HUES6 (cell line): ENCODE measurements around the gene IRX2.

ENCODE experiments used
- H3K27ac ChIP-seq: 2 replicates; pipeline ENCODE4 v1.7.0; 2013; ENCODE audit warnings: low read depth, mild to moderate bottlenecking, low read length, inconsistent platforms
- H3K27me3 ChIP-seq: 2 replicates; pipeline ENCODE4 v1.6.1; 2013; ENCODE audit warnings: low read length; ENCODE audit not compliant: control insufficient read depth, insufficient read depth
- H3K36me3 ChIP-seq: 2 replicates; pipeline ENCODE4 v1.6.1; 2013; ENCODE audit warnings: low read length; ENCODE audit not compliant: control insufficient read depth, insufficient read depth
- H3K4me1 ChIP-seq: 2 replicates; pipeline ENCODE4 v1.6.1; 2013; ENCODE audit warnings: low read length; ENCODE audit not compliant: control insufficient read depth, insufficient read depth
- H3K4me3 ChIP-seq: 2 replicates; pipeline ENCODE4 v1.5.1; 2013; ENCODE audit warnings: low read depth, low read length
- H3K9ac ChIP-seq: one replicate; pipeline ENCODE4 v1.6.1; 2013; ENCODE audit warnings: mild to moderate bottlenecking, low read length
- H3K9me3 ChIP-seq: 2 replicates; pipeline ENCODE4 v1.6.1; 2013; ENCODE audit warnings: low read depth, low read length; ENCODE audit not compliant: control insufficient read depth, insufficient read depth

Gene IRX2

DNA sequence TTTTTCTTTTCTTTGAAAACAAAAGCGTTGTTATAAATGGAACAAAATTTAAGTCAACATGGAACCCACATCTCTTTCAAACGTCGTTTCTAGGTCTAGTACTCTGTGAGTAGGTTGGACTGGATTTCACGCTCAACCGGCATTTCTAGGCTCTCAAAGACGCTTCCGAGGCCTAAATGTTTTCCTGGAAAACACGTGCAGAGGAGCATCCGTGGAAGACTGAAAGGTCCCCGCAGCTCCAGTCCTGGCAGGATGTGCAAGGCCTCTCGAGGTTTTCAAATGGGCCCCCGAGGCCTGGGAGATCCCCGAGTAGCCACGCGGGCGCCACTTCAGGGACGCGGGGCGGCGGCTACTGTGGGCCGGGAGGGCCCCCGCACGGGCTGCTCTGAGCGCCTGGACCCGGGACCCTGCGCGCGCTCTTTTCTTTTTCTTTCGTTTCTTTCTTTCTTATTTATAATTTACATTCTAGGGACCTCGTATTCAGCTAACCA lies 4.2 kb upstream of the IRX2 start:
- peak overlapping the region; percentile 81 for H3K4me3 ChIP-seq
- H3K4me1 ChIP-seq = peaks cover 32% of the 10 kb centered on the region
- H3K27ac ChIP-seq = peak overlapping the region; percentile 3; the same call in 1 of the 2 replicates

DNA sequence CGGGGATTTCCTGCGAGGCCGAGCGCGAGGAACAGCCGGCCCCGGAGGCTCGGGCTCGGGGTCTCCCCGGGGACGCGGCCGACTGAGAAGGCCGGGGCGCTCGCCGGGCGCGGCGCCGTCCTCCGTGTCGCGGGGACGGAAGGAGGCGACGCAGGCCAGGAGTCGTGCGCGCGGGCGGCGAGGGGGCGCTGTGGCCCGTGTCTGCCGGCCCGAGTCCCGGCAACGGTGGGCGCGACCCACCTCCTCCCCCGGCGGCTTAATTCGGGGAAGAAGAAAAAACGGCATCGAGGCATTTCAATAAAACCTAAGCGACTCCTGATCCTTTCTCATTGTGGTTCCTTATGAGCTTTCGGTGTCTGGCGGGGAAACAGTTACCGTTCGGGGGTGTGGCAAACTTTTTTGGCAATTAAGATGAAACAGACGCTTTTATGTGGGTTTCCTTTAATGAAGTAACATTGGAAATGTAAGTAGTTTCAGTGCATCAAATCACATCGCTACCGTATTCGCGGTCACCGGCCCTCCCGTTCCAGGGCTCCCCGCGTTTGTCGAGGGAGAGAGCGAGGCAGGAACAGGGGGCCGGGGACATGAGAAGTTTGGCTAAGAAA lies 3.7 kb upstream of the IRX2 start:
- Histone ChIP-seq H3K4me1 (peaks cover 32% of the 10 kb centered on the region), H3K9me3 (peaks cover 3% of the 10 kb centered on the region; the same call in 1 of the 2 replicates), H3K9ac (peak overlapping the region; percentile 38), H3K4me3 (peak overlapping the region; percentile 81), H3K27me3 (peaks cover 68% of the 10 kb centered on the region), H3K36me3 (no peaks in the 10 kb centered on the region), H3K27ac (no peak overlapping the region; the same call in 1 of the 2 replicates)

More for the DNA sequence above, 4.2 kb upstream of the IRX2 start:
- Histone ChIP-seq H3K9me3 (peaks cover 3% of the 10 kb centered on the region; the same call in 1 of the 2 replicates), H3K9ac (peak overlapping the region; percentile 38), H3K27me3 (peaks cover 68% of the 10 kb centered on the region), H3K36me3 (no peaks in the 10 kb centered on the region)

DNA sequence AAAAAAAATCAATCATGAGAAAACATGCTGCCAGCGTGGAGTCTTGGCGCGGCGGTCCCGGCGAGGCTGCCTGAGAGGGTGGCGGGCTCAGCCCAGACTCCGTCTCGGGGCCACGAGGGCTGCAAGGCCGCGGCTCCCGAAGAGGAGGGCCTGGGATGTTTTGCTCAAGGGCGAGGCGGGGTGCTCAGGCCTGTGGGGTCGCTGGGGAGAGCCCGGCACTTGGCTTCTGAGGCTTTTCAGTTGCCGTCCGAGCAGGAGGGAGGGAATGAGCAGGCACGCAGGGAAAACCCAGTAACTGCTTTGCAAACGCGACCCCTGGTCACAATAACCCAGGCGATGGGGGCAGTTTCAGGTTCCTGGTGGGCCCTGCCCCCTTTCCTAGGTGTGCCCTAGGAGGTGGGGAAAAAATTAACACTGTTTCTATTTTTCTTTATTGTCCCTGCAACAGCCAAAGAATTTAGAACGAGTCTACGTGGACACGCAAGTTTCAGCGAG lies 3.2 kb upstream of the IRX2 start:
- Histone ChIP-seq H3K4me1 (peaks cover 34% of the 10 kb centered on the region), H3K27me3 (peaks cover 71% of the 10 kb centered on the region), H3K9ac (peak overlapping the region; percentile 32), H3K27ac (no peak overlapping the region), H3K9me3 (peaks cover 3% of the 10 kb centered on the region; the same call in 1 of the 2 replicates), H3K36me3 (peaks cover under 1% of the 10 kb centered on the region; the same call in 1 of the 2 replicates), H3K4me3 (peak overlapping the region; percentile 81)

DNA sequence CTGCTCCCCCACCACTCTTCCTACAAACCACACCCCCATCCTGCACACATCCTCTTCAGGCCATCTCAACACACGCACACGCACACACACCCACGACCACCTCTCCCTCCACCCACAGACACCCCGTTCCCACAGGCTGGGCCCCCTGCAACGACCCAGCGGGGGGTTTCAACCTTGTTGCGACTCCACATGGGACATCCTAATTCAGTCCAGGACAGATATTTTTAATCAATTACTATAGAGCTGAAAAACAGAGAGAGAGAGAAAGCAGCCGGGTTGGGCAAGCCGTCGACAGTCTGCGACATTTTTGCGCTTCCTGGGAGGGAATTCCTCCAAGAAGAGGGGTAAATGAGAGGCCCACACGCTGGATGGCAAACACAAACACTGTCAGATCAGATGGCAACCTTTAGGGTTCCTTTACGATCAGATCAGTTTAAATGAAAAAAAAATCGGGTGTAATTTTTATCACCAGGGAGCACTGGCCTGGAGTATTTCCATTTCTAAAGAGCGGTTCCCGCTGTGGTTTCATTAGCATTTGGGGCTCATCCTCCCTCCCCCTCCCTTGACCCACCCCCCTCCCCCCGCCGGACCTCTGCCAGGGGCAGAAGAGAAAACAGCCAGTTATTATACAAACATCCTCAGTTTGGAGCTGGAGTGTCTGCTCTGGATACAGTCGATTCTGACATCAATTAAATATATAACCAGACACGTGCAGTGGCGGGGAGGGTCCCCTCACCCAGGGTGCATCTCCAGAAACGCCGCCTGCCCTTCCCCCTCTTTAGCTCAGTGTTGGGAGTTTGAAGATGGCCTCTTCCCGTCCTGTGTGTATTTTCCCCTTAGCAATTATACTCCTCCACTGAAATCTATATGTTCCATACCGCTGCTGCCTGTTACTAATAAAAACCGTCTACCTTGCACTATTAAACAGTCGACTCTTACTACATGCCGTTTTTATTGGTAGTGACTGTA lies 2.3 kb upstream of the IRX2 start:
- Histone ChIP-seq H3K4me1 (peaks cover 34% of the 10 kb centered on the region), H3K27me3 (peaks cover 68% of the 10 kb centered on the region), H3K9ac (peak overlapping the region; percentile 44), H3K9me3 (no peaks in the 10 kb centered on the region), H3K4me3 (peak overlapping the region; percentile 81), H3K27ac (no peak overlapping the region), H3K36me3 (peaks cover 9% of the 10 kb centered on the region)

DNA sequence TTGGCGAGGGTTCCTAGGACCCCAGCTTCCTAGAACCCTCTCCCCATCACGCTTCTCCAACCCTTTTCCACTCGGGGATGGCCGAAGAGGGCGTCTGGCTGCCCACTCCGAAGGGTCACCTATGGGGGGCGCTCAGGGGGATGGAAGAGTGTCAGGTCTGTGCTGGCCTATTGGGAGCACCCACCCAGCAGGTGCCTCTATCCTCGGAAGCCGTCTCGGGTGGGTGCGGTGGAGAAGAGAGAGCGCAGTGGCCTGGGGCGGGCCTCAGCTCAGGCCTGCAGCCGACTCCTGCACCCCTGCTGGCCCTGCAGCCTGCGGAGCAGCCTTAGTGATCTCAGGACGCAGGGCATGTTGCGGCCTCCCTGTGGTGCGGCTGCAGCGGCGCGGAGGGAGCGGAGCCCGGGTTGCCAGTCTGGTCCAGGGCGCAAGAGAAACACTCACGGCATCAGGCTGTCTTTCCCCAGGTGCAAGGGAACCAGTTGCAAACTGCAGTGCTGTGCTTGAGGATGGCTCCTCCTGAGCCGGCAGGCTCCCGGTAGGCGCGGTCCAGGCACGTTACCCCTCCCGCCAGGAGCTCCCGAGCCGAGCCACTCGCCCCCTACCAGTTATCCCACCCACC lies 1.5 kb upstream of the IRX2 start:
- peak overlapping the region; percentile 82 for H3K9ac ChIP-seq
- H3K27ac ChIP-seq = no peak overlapping the region
- peaks cover 65% of the 10 kb centered on the region for H3K27me3 ChIP-seq
- H3K36me3 ChIP-seq = peaks cover 12% of the 10 kb centered on the region
- H3K4me3 ChIP-seq = peak overlapping the region; percentile 81
- peaks cover 29% of the 10 kb centered on the region for H3K4me1 ChIP-seq
- no peaks in the 10 kb centered on the region for H3K9me3 ChIP-seq

DNA sequence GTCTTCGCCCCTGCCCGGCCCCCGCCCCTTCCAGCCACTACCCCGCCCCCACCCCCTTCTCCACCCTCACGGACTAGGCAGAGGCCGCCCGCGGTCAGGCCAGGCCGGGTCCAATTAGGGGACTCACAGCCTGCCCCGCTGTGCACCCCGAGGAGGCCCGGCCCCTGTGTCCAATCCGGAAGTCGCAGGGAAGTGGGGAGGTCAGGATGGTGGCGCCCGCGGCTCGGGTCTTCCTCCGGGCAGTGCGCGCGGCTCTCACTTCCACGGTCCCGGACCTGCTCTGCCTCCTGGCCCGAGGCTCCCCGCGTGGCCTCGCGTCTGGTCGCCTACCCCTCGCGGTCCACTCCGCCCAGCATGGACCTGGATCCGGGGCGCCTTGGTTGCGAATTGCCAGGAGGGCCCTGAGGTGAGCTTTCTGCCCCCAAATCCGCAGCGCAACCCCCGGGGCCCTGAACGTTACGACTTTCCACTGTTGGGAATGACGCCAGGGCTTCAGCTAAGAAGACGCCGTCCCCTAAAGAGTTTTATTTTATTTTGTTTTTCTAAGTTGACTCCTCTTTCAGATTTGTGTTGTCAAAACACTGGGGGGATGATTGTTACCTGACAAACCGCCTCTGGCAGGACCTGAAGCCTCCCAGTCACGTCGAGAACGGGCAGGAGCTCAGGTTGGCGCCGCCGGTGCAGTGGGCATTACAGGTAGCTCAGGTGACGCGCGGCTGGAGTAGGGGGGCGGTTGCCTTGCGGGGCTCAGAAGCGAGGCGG lies 763 bp upstream of the IRX2 start:
- peak overlapping the region; percentile 82 for H3K9ac ChIP-seq
- peaks cover 65% of the 10 kb centered on the region for H3K27me3 ChIP-seq
- peak overlapping the region; percentile 81 for H3K4me3 ChIP-seq
- H3K4me1 ChIP-seq = peaks cover 31% of the 10 kb centered on the region
- H3K36me3 ChIP-seq = peaks cover 19% of the 10 kb centered on the region
- H3K27ac ChIP-seq = no peak overlapping the region
- no peaks in the 10 kb centered on the region for H3K9me3 ChIP-seq

DNA sequence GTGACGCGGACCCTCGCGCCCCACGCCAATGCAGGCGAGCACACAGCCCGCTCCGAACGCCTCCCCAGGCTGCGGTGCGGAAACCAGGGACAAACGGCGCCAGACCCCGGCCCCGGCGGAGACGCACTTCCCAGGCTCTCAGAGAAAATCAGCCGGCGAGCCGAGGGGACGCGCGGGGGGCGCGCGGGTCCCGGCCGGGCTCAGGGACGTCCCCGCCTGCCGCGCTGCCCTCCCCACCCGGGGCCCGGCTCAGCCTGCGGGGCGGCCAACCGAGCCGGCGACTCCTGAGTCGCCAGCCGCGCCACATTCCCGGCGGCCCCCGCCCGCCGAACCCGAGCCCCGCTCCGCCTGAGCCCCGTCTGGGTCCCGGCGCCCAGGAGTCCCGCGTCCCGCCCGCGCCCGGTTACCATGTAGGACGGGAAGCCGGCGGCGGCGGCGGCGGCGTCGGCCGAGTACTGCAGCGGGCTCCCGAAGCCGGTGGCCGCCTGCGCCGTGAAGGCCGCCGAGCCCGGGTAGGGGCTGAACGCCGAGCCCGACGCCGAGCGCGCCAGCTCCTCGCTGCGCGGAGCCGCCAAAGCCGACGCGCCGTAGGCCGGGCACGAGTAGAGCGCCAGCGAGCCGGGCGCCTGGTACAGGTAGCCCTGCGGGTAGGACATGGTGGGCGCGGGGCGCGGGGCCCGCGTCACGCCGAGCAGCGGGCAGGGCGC lies 566 bp downstream of the IRX2 start:
- H3K9ac ChIP-seq = peak overlapping the region; percentile 95
- H3K4me3 ChIP-seq = peak overlapping the region; percentile 85
- no peaks in the 10 kb centered on the region for H3K9me3 ChIP-seq
- H3K27ac ChIP-seq = peak overlapping the region; percentile 90
- peaks cover 31% of the 10 kb centered on the region for H3K4me1 ChIP-seq
- H3K36me3 ChIP-seq = peaks cover 30% of the 10 kb centered on the region
- peaks cover 59% of the 10 kb centered on the region for H3K27me3 ChIP-seq

DNA sequence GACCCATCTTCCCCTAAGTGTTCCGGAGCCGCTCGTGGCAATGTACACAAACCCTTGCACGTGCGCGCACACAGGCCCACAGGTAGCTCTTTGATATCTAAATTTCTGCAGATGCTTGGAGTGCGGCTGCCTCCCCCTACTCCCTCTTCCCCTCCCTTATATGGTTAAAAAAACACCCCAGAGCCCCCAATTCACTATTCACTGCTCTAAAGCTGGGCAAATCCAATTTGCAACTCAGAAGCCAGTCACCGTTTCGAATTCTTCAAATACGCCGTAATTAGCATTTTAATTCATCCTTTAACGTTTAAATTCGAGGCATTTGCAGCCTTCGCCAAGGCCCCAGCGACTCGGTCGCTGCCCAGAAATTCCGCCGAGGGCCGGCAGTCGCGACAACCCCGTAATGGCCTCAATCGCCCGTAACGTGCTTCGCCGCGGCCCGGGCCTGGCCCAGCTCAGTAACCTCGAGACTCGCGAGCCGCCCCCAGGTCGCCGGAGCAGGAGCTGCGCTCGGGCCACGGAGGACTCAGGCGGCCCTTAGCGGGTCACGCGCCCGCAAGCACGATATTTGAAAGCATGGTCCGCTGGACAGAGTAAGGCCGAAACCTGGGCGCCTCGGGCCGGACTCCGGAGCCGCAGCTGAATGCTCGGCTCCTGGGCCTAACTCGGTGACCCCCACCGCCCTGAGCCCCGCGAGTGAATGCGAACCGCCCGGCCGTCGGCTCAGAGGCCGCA lies 1.3 kb downstream of the IRX2 start:
- Histone ChIP-seq H3K9ac (peak overlapping the region; percentile 95), H3K27me3 (peaks cover 51% of the 10 kb centered on the region)

DNA sequence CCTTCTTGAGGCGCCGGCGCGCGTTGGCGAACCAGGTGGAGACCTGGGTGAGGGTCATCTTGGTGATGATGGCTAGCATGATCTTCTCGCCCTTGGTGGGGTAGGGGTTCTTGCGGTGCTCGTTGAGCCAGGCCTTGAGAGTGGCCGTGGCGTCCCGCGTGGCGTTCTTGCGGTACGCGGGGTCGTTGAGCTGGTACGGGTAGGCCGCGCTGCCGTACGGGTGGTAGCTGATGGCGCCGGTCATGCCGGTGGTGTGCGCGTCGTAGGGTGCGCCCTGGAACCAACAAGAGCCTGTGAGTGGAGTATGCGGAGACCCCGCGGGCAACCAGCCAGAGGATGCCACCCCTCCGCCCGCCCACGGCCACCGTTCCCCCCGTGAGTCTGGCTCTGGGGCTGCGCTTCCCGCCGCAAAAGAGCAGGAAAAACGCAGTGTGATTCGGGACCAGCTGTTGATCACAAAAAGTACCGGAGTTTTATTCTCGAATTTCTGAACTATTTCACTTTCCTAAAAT lies 1.9 kb downstream of the IRX2 start:
- H3K27me3 ChIP-seq = peaks cover 51% of the 10 kb centered on the region
- H3K4me3 ChIP-seq = peak overlapping the region; percentile 85
- no peaks in the 10 kb centered on the region for H3K9me3 ChIP-seq
- H3K9ac ChIP-seq = peak overlapping the region; percentile 95
- H3K27ac ChIP-seq = peak overlapping the region; percentile 90; the same call in 1 of the 2 replicates
- peaks cover 24% of the 10 kb centered on the region for H3K4me1 ChIP-seq
- H3K36me3 ChIP-seq = peaks cover 37% of the 10 kb centered on the region

More for the DNA sequence above, 1.3 kb downstream of the IRX2 start:
- peaks cover 37% of the 10 kb centered on the region for H3K36me3 ChIP-seq
- peaks cover 25% of the 10 kb centered on the region for H3K4me1 ChIP-seq
- no peaks in the 10 kb centered on the region for H3K9me3 ChIP-seq
- peak overlapping the region; percentile 90 for H3K27ac ChIP-seq
- H3K4me3 ChIP-seq = peak overlapping the region; percentile 85
